CD4-positive, alpha-beta T cell (primary cell): ENCODE data around the gene MCRS1. TPM values are rescaled to one million over a fixed set of nuclear protein-coding genes. Genes with fewer than 3 reads are reported as not detected.

Experiments used
- ATAC-seq: fragments of 200-7000 bp; cut with Tn5 transposase; one replicate; pipeline ENCODE4 v1.10.0; 2022; ENCODE audit warnings: mild to moderate bottlenecking; ENCODE audit not compliant: poor library complexity
- CTCF ChIA-PET: fragments of 350-600 bp; sonication (Branson Sonifier 250); formaldehyde crosslinking; loops from one replicate; lab custom pipeline; 2021; ENCODE audit warnings: antibody characterized with exemption, inconsistent platforms; lab: Charles Lee
- POLR2A ChIA-PET: fragments of 350-600 bp; sonication (Branson Sonifier 250); formaldehyde crosslinking; loops from one replicate; lab custom pipeline; 2021; ENCODE audit warnings: antibody characterized with exemption, inconsistent platforms; lab: Charles Lee
- DNase-seq, 14 experiments: peaks; one replicate each; pipeline ENCODE4 v3.0.0-alpha.2; 2013 to 2020; ENCODE audit warnings: mixed read lengths in 2 of 14
- H3K27ac ChIP-seq, 2 donors: one replicate each; pipeline versions ENCODE4 v1.5.1 to v1.7.0; 2013; ENCODE audit warnings: low read length in 2 of 2, low read depth in 1 of 2, mild to moderate bottlenecking in 1 of 2
- H3K27me3 ChIP-seq, 2 experiments: 1 replicate in 1 of 2; 2 replicates in 1 of 2; pipeline versions ENCODE4 v1.6.1 to v1.7.0; 2013; ENCODE audit warnings: low read length in 2 of 2, control low read depth in 1 of 2, mild to moderate bottlenecking in 1 of 2, moderate library complexity in 1 of 2; ENCODE audit not compliant: insufficient read depth in 2 of 2, control insufficient read depth in 1 of 2
- H3K36me3 ChIP-seq: one replicate; pipeline ENCODE4 v1.6.1; 2013; ENCODE audit warnings: low read length, control low read depth; ENCODE audit not compliant: insufficient read depth
- H3K4me1 ChIP-seq: one replicate; pipeline ENCODE4 v1.6.1; 2013; ENCODE audit warnings: low read length, control low read depth; ENCODE audit not compliant: insufficient read depth
- H3K4me3 ChIP-seq: one replicate; pipeline ENCODE4 v1.5.1; 2013; ENCODE audit warnings: mild to moderate bottlenecking, low read length, moderate library complexity
- H3K9me3 ChIP-seq, 2 experiments: 1 replicate in 1 of 2; 2 replicates in 1 of 2; pipeline versions ENCODE4 v1.6.1 to v1.7.0; 2013; ENCODE audit warnings: low read length in 2 of 2, mild to moderate bottlenecking in 2 of 2, control low read depth in 1 of 2, moderate library complexity in 1 of 2; ENCODE audit not compliant: control insufficient read depth in 1 of 2, insufficient read depth in 1 of 2
- H3K27ac Mint-ChIP-seq: one replicate; pipeline ENCODE4 v1.8.0; 2020; ENCODE audit warnings: mixed read lengths
- H3K27me3 Mint-ChIP-seq: one replicate; pipeline ENCODE4 v1.8.0; 2021; ENCODE audit warnings: mixed read lengths
- H3K36me3 Mint-ChIP-seq: one replicate; pipeline ENCODE4 v1.8.0; 2021; ENCODE audit warnings: low read depth, mixed read lengths
- H3K4me1 Mint-ChIP-seq: one replicate; pipeline ENCODE4 v1.8.0; 2021; ENCODE audit warnings: low read depth, mixed read lengths
- H3K4me3 Mint-ChIP-seq: one replicate; pipeline ENCODE4 v1.8.0; 2020; ENCODE audit warnings: mild to moderate bottlenecking, mixed read lengths
- H3K9me3 Mint-ChIP-seq: one replicate; pipeline ENCODE4 v1.8.0; 2020; ENCODE audit warnings: mixed read lengths
- intact Hi-C, 2 experiments: fragments of 100-400 bp; cut with DNase I in 1 of 2; cut with micrococcal nuclease in 1 of 2; formaldehyde crosslinking; loops; one replicate each; pipeline versions ENCODE4 v1.15.1 to v1.9.0; 2023 to 2025; cut with DNase I, micrococcal nuclease
- total RNA-seq, 174 experiments: library from RNA in 2 of 174; stranded (reverse) in 2 of 174; gene quantifications; one replicate each; pipeline ENCODE4 v1.2.3 and lab custom pipeline; 2021 to 2026
- TF ChIP-seq, protein P1 (sequence below): fragments of 200-600 bp; IDR thresholded peaks from one replicate; pipeline ENCODE4 v1.8.0; 2022; ENCODE audit warnings: antibody characterized with exemption, mild to moderate bottlenecking

The MCRS1 gene
- total RNA-seq, 2 experiments from 2014 or later, result 49.0 to 56.4 TPM

DNA sequence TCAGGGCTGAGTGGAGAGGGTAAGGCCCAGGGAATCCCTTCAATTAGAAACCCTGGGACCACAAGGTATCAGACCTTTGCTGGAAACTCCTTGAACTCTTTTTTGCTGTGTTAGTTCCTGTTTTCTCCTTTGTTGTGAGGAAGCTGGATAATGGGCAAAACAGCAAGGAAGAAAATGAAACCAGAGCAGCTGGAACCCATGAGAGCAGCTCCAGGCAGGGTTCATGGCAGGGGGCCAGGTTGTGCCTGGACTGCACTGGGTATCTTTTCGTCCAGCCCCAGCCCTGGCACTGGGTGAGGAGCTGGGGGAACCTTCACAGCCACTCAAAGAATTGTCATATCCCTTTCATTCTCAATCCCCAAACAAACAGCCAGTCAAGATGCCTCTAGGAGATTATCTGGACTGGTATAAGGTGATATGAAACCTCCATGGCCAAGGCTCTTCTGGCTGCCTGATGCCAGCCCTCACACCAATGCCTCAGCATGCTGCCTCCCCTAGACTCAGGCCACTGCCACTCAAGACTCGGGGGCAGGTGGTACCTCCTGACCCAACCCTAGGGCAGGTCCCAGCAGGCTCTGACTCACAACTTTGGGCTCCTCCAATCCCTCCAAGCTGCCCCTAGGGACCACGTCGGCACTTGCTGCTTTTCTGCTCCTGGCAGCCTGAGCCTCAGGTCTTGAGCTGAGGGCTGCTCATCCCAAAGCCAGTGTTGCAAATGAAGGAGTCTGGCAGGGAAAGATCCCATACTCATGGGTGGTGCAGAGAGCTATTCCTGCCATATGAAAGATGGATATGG lies 21.0 kb upstream of the MCRS1 start:
- no peak overlapping the region for H3K27ac Mint-ChIP-seq
- TF ChIP-seq, protein P1, sequence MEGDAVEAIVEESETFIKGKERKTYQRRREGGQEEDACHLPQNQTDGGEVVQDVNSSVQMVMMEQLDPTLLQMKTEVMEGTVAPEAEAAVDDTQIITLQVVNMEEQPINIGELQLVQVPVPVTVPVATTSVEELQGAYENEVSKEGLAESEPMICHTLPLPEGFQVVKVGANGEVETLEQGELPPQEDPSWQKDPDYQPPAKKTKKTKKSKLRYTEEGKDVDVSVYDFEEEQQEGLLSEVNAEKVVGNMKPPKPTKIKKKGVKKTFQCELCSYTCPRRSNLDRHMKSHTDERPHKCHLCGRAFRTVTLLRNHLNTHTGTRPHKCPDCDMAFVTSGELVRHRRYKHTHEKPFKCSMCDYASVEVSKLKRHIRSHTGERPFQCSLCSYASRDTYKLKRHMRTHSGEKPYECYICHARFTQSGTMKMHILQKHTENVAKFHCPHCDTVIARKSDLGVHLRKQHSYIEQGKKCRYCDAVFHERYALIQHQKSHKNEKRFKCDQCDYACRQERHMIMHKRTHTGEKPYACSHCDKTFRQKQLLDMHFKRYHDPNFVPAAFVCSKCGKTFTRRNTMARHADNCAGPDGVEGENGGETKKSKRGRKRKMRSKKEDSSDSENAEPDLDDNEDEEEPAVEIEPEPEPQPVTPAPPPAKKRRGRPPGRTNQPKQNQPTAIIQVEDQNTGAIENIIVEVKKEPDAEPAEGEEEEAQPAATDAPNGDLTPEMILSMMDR, result no peak

DNA sequence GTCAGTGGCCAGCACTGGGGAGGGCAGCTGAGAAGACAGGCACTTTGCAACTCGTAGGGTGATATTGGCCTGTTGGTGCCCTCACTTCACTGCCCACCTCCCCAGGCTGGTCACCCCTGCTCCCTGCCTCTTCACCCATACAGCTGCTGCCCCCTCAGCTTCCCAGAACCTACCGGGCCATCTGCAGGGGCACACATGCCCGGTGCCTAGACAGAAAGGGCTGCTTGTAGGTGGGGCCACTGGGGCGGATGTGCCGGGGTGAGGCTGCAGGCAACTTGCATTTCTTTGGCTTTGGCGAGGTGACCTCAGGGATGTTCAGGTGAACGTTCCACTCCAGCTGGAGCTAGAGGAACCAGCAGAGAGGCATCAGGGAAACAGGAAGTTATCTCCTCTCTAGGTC lies 20.3 kb upstream of the MCRS1 start:
- POLR2A ChIA-PET, result no interaction called here
- H3K9me3 ChIP-seq, result peaks cover 3 to 5% of the 10 kb centered on the region in 2 experiments
- Mint-ChIP-seq H3K27me3 (no peaks in the 10 kb centered on the region), H3K27ac (no peak overlapping the region), H3K36me3 (peaks cover 23% of the 10 kb centered on the region), H3K9me3 (peaks cover 2% of the 10 kb centered on the region), H3K4me3 (no peak overlapping the region), H3K4me1 (no peaks in the 10 kb centered on the region)
- no peaks in the 10 kb centered on the region for H3K4me1 ChIP-seq
- intact Hi-C loops, result no loop called here
- no peak overlapping the region for H3K4me3 ChIP-seq
- TF ChIP-seq, protein P1, result no peak
- ATAC-seq, result no peak
- CTCF ChIA-PET, result no interaction called here
- peaks cover 21% of the 10 kb centered on the region for H3K36me3 ChIP-seq
- H3K27me3 ChIP-seq, result no peaks in the 10 kb centered on the region
- no peak overlapping the region for H3K27ac ChIP-seq
- peak in 1 of 14 experiments; percentile 8 for DNase-seq

More for the DNA sequence above, 21.0 kb upstream of the MCRS1 start:
- Histone ChIP-seq H3K4me3 (no peak overlapping the region), H3K27me3 (no peaks in the 10 kb centered on the region), H3K36me3 (peaks cover 16% of the 10 kb centered on the region), H3K9me3 (peaks cover 3 to 5% of the 10 kb centered on the region in 2 experiments), H3K4me1 (no peaks in the 10 kb centered on the region), H3K27ac (no peak overlapping the region)
- no peaks in the 10 kb centered on the region for H3K4me1 Mint-ChIP-seq
- ATAC-seq (no peak), DNase-seq (peak in 1 of 14 experiments; percentile 6)
- POLR2A ChIA-PET, result no interaction called here
- H3K4me3 Mint-ChIP-seq, result no peak overlapping the region
- CTCF ChIA-PET, result no interaction called here
- H3K9me3 Mint-ChIP-seq, result peaks cover 2% of the 10 kb centered on the region
- no peaks in the 10 kb centered on the region for H3K27me3 Mint-ChIP-seq
- H3K36me3 Mint-ChIP-seq, result peaks cover 17% of the 10 kb centered on the region
- intact Hi-C loops, result no loop called here

DNA sequence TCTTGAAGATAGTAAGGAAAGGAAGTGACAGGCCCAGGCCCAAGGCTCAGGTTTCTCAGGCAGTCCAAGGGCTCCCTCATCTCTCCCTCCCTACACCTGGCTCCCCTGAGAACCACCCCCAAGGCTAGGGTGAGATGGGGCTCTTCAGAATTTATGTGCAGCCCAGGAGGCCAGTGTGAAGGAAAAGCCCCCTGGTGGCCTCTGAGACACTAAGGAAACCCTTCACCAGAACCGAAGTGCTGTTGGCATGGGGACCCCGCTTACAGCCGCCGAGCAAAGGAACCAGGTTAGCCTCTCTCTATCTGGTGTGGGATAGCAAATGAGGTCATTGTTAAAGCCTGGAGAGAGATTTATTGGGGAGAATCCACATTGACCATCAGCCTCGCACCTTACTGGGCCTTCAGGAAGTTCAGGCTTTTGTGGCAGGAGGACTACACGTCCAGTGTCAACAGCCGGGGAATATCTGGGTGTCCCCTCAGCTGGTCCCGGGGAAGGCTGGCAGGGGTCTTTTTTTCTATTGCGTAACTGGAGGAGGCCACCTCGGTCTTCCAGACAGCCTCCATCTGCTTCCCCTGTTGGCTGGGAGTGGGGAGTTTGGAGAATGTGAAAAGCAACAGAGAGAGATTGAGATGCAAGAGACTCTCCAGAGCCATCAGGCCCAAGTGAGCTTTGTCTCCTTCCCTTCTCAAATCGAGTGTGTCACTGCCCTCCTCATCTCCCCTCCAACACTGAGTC lies 19.4 kb upstream of the MCRS1 start:
- Mint-ChIP-seq H3K36me3 (peaks cover 29% of the 10 kb centered on the region), H3K4me1 (no peaks in the 10 kb centered on the region), H3K4me3 (no peak overlapping the region), H3K27ac (no peak overlapping the region), H3K27me3 (no peaks in the 10 kb centered on the region), H3K9me3 (peaks cover 2% of the 10 kb centered on the region)
- Histone ChIP-seq H3K36me3 (peaks cover 21% of the 10 kb centered on the region), H3K9me3 (peaks cover 3 to 5% of the 10 kb centered on the region in 2 experiments), H3K4me1 (no peaks in the 10 kb centered on the region), H3K27me3 (no peaks in the 10 kb centered on the region), H3K27ac (no peak overlapping the region), H3K4me3 (no peak overlapping the region)
- no peak for ATAC-seq
- TF ChIP-seq, protein P1, result no peak
- ChIA-PET CTCF (no interaction called here), POLR2A (no interaction called here)
- intact Hi-C loops, result no loop called here
- DNase-seq, result peak in 1 of 14 experiments; percentile 12
